ENCODE measurements around the gene NKX6-2.

GRCh38 chr10:132748545-132749370 lies 37.2 kb downstream of the NKX6-2 start:
- no peak for TF ChIP-seq CTCF (IDR thresholded peaks at IDR 0.05; ENCODE audit: low read depth, low read length)
- no peak for TF ChIP-seq EZH2phosphoT487 (IDR thresholded peaks at IDR 0.05; ENCODE audit: low read depth)

All from OCI-LY3 (cell line).